Measurements from ENCODE around the gene BOK.

DNA sequence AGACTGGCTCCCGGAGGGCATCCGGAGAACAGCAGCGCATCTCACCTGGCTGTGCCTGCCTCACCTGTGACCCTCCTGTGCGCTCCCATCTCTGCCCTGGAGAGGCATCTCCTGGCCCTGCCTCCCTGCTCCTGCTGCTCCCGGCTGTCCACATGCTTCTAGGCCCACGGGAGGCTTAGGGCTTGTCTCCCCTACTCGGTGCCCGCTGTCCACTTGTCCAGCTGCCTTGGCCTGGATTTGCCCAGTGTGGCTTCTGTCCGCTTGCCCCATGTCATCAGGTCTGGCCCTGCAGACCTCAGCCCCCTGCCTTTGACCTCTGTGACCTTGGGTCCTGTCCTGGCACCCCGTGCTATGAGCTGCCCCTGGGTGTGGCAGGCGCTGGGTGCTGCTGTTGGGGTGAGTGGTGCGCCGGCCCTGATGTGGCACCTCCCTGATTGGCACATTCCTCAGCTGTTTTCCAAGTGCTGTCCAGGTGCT lies 4.5 kb downstream of the BOK start:
- no peak for TF ChIP-seq CTCF (IDR thresholded peaks at IDR 0.05)
- no peak for TF ChIP-seq EP300 (IDR thresholded peaks at IDR 0.05)
- TF ChIP-seq POLR2A (IDR thresholded peaks at IDR 0.05), result no peak

Measured in tibial nerve (tissue), 4 donors.